T-helper 1 cell treated with Interleukin-12 subunit alpha and Interleukin-12 subunit beta and Interleukin-4 antibody, amounts not matched to agents 30 μg/mL and 1 μg/mL, for 36 hours (primary cell): Measurements from ENCODE around the gene AK5.

Source experiments
- H3K27ac Mint-ChIP-seq: one replicate; pipeline ENCODE4 v1.8.0; 2021; ENCODE audit warnings: mild to moderate bottlenecking, mixed read lengths
- H3K27me3 Mint-ChIP-seq: one replicate; pipeline ENCODE4 v1.8.0; 2021; ENCODE audit warnings: low read depth, mixed read lengths
- H3K36me3 Mint-ChIP-seq: one replicate; pipeline ENCODE4 v1.8.0; 2021; ENCODE audit warnings: low read depth, mixed read lengths
- H3K4me1 Mint-ChIP-seq: one replicate; pipeline ENCODE4 v1.8.0; 2021; ENCODE audit warnings: low read depth, mixed read lengths
- H3K4me3 Mint-ChIP-seq: one replicate; pipeline ENCODE4 v1.8.0; 2021; ENCODE audit warnings: mild to moderate bottlenecking, moderate library complexity, mixed read lengths
- H3K9me3 Mint-ChIP-seq: one replicate; pipeline ENCODE4 v1.8.0; 2021; ENCODE audit warnings: mixed read lengths

AK5 gene

DNA sequence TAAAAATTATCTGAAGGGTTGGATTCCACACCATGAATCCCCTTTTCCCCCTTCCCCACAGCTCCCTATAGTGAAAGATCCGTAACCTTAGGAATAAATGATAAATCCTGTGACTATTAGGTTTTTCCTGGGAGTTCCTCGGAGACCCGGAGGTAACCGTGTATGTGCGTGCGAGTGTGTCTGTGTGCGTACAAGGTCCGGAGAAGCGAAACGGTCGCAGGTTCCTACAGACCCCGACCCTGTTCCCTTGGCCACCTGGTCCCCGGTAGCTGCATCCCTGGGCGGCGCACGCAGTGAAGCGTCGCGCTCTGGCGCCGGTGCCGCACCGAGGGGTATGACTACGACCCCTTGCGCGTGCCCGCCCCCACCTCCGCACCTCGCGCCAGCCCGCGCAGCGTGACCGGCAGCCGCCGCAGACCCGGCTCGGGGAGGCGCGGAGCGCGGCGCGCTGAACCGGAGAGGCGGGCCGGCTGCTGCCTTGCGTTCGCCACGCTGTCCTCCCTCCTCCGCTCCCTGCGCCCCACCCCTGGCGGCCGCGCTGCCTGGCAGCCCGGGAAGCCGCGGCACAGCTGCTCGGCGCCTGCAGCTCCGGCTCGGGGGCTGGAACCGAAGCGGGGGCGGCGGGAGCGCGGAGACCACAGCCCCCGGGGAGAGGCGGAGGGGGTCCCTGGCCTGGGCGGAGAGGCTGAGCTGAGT, at the start of gene AK5:
AK5 (plus strand) TSS at position 529 of the 696 bp plus-strand sequence. CDS start 295 bp downstream, outside the sequence.
- H3K36me3 Mint-ChIP-seq, result no peaks in the 10 kb centered on the region
- peaks cover 18% of the 10 kb centered on the region for H3K4me1 Mint-ChIP-seq
- peak within 1 kb of the TSS; percentile 51 for H3K4me3 Mint-ChIP-seq
- no peaks in the 10 kb centered on the region for H3K9me3 Mint-ChIP-seq
- H3K27ac Mint-ChIP-seq, result no peak within 1 kb of the TSS
- H3K27me3 Mint-ChIP-seq, result peaks cover 38% of the 10 kb centered on the region

- Mint-ChIP-seq H3K36me3 (no peaks in the 10 kb centered on the region), H3K4me1 (no peaks in the 10 kb centered on the region), H3K4me3 (no peak overlapping the region), H3K9me3 (peaks cover 7% of the 10 kb centered on the region), H3K27ac (no peak overlapping the region), H3K27me3 (no peaks in the 10 kb centered on the region)
Observed at GRCh38 chr1:77232829-77233228, 49.0 kb upstream of the AK5 start.

DNA sequence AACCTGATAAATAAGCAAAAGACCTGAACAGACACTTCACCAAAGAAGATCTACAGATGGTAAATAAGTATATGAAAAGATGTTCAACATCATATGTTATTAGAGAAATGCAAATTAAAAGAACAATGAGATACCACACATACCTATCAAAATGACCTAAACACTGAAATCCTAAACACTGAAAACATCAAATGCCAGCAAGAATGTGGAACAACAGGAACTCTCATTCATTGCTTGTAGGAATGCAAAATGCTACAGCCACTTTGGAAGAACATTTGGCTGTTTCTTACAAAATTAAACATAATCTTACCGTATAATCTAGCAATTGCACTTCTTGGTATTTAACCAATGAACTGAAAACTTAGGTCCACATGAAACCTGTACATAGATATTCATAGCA, 47.7 kb upstream of the AK5 start:
- H3K36me3 Mint-ChIP-seq, result no peaks in the 10 kb centered on the region
- no peak overlapping the region for H3K4me3 Mint-ChIP-seq
- H3K9me3 Mint-ChIP-seq, result peaks cover 7% of the 10 kb centered on the region
- no peaks in the 10 kb centered on the region for H3K4me1 Mint-ChIP-seq
- no peak overlapping the region for H3K27ac Mint-ChIP-seq
- H3K27me3 Mint-ChIP-seq, result no peaks in the 10 kb centered on the region

DNA sequence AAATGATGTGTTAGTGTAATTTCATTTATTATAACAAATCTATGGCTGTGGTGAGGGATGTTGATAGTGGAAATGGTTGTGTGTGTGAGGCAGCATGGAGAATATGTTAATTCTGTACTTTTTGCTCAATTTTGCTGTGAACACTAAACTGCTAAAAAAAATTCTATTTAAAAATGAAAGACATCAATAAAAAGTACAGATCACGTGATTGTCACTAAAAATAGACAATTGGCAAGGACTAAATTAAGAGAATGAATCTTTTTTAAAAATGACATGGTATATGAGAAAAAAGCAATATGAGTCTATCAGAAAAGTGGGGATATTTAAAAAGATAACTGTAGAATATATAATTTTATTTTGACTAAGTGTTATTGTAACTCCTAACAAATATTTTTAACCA, 46.9 kb upstream of the AK5 start:
- Mint-ChIP-seq H3K27me3 (no peaks in the 10 kb centered on the region), H3K36me3 (no peaks in the 10 kb centered on the region), H3K9me3 (peaks cover 7% of the 10 kb centered on the region), H3K4me1 (no peaks in the 10 kb centered on the region), H3K27ac (no peak overlapping the region), H3K4me3 (no peak overlapping the region)

- Mint-ChIP-seq H3K9me3 (peaks cover 8% of the 10 kb centered on the region), H3K27ac (no peak overlapping the region), H3K27me3 (no peaks in the 10 kb centered on the region), H3K4me1 (no peaks in the 10 kb centered on the region), H3K4me3 (no peak overlapping the region), H3K36me3 (no peaks in the 10 kb centered on the region)
Observed at GRCh38 chr1:77238462-77238861, 43.4 kb upstream of the AK5 start.

DNA sequence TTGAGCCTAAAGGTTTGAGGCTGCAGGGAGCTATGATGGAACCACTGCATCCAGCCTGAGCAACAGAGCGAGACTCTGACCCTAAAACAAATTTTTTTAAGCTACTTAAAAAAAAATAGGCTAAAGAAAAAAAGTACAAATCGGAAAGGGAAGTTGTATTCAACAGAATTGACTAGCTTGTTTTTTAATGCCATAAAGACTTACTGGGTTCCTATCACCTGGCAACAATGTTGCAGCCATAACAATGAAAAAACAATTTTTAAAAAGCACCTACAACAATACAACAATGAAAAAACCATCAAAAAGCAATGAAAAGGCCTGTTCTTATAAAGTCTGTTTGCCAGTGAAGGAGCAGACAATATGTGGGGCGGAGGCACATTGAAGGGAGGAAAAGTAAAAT, 42.5 kb upstream of the AK5 start:
- Mint-ChIP-seq H3K27me3 (no peaks in the 10 kb centered on the region), H3K27ac (no peak overlapping the region), H3K4me3 (no peak overlapping the region), H3K9me3 (peaks cover 8% of the 10 kb centered on the region), H3K4me1 (no peaks in the 10 kb centered on the region), H3K36me3 (no peaks in the 10 kb centered on the region)

DNA sequence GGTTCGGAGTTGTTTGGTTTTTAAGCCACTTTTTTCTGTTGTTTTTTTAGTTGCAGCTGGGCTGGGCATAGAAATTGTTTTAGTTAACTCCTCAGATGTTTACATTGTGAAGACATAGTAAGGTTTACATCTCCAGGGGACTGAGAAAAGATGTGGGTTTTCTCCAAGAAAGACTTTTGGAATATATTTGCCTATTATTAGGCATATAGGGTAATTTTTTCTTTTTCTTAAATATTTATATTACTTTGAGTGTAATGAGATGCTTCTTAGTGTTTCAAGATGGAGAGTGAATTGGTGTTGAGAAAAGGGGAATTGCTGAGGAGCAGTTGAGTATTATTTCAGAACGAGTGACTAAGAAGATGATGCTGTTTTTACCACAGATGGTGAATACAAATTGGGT, 36.0 kb upstream of the AK5 start:
- H3K9me3 Mint-ChIP-seq, result peaks cover 32% of the 10 kb centered on the region
- peaks cover 2% of the 10 kb centered on the region for H3K36me3 Mint-ChIP-seq
- H3K27ac Mint-ChIP-seq, result no peak overlapping the region
- H3K4me3 Mint-ChIP-seq, result no peak overlapping the region
- no peaks in the 10 kb centered on the region for H3K4me1 Mint-ChIP-seq
- no peaks in the 10 kb centered on the region for H3K27me3 Mint-ChIP-seq

DNA sequence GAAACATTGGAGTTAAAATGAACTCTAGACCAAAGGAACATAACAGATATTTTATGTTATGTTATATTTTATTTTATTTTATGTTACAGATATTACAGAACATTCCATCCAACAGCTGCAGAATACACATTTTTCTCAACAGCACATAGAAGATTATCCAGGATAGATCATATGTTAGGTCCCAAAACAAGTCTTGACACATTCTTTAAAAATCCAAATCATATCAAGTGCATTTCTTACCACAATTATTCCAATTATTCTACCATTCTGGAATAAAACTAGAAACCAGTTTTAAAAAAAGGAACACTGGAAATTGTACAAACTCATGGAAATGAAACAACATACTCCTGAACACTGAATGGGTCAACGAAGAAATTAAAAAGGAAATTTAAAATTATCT, 31.7 kb upstream of the AK5 start:
- Mint-ChIP-seq H3K27ac (no peak overlapping the region), H3K4me3 (no peak overlapping the region), H3K36me3 (peaks cover 2% of the 10 kb centered on the region), H3K9me3 (peaks cover 42% of the 10 kb centered on the region), H3K4me1 (no peaks in the 10 kb centered on the region), H3K27me3 (no peaks in the 10 kb centered on the region)

DNA sequence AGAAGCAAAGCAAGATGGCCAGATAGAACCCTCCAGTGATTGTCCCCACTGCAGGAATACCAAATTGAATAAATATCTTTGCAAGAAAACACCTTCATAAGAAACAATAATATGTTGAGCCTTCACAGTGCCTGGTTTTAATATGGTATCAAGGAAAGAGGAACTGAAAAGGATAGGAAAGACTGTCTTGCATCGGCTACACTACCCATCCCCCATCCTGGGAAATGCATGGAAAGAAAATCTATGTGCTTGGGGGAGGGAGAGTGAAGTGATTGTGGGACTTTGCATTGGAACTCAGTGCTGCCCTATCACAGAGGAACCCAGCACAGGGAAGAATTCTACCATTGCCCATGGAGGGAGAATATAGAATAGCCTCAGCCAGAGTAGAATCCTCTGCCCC, 28.6 kb upstream of the AK5 start:
- Mint-ChIP-seq H3K4me1 (no peaks in the 10 kb centered on the region), H3K4me3 (no peak overlapping the region), H3K36me3 (peaks cover 2% of the 10 kb centered on the region), H3K27me3 (no peaks in the 10 kb centered on the region), H3K27ac (no peak overlapping the region), H3K9me3 (peaks cover 38% of the 10 kb centered on the region)

DNA sequence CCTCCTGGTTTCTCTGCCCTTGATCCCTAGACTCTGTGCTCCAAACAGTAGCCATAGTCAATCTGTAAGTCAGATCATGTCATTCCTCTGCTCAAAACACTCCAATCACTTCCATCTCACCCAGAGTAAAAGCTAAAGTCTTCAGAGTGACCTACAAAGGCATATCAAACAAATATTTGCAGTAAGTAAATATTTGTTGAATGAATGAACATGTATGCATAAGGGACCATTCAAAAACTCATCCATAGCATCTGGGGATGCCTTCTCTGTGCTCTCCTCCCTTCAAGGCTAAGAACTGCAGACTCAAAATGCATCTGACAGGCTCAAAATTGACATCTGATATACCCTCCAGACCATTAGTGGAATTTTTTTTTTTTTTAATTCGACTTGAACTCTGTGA, 18.1 kb upstream of the AK5 start:
- Mint-ChIP-seq H3K4me3 (no peak overlapping the region), H3K4me1 (no peaks in the 10 kb centered on the region), H3K27me3 (no peaks in the 10 kb centered on the region), H3K9me3 (no peaks in the 10 kb centered on the region), H3K36me3 (no peaks in the 10 kb centered on the region), H3K27ac (no peak overlapping the region)

- no peak overlapping the region for H3K27ac Mint-ChIP-seq
- H3K9me3 Mint-ChIP-seq, result no peaks in the 10 kb centered on the region
- H3K4me3 Mint-ChIP-seq, result no peak overlapping the region
- no peaks in the 10 kb centered on the region for H3K36me3 Mint-ChIP-seq
- no peaks in the 10 kb centered on the region for H3K4me1 Mint-ChIP-seq
- no peaks in the 10 kb centered on the region for H3K27me3 Mint-ChIP-seq
Observed at GRCh38 chr1:77265180-77265579, 16.6 kb upstream of the AK5 start.

GRCh38 chr1:77267035-77267434, 14.8 kb upstream of the AK5 start:
- H3K4me1 Mint-ChIP-seq, result no peaks in the 10 kb centered on the region
- H3K27ac Mint-ChIP-seq, result no peak overlapping the region
- H3K36me3 Mint-ChIP-seq, result no peaks in the 10 kb centered on the region
- no peak overlapping the region for H3K4me3 Mint-ChIP-seq
- no peaks in the 10 kb centered on the region for H3K9me3 Mint-ChIP-seq
- H3K27me3 Mint-ChIP-seq, result no peaks in the 10 kb centered on the region

- Mint-ChIP-seq H3K4me1 (no peaks in the 10 kb centered on the region), H3K27me3 (no peaks in the 10 kb centered on the region), H3K4me3 (no peak overlapping the region), H3K27ac (no peak overlapping the region), H3K9me3 (no peaks in the 10 kb centered on the region), H3K36me3 (no peaks in the 10 kb centered on the region)
Observed at GRCh38 chr1:77271852-77272580, 9.8 kb upstream of the AK5 start.

- Mint-ChIP-seq H3K27ac (no peak overlapping the region), H3K4me1 (no peaks in the 10 kb centered on the region), H3K27me3 (no peaks in the 10 kb centered on the region), H3K36me3 (no peaks in the 10 kb centered on the region), H3K4me3 (no peak overlapping the region), H3K9me3 (no peaks in the 10 kb centered on the region)
Observed at GRCh38 chr1:77273891-77274290, 7.9 kb upstream of the AK5 start.

DNA sequence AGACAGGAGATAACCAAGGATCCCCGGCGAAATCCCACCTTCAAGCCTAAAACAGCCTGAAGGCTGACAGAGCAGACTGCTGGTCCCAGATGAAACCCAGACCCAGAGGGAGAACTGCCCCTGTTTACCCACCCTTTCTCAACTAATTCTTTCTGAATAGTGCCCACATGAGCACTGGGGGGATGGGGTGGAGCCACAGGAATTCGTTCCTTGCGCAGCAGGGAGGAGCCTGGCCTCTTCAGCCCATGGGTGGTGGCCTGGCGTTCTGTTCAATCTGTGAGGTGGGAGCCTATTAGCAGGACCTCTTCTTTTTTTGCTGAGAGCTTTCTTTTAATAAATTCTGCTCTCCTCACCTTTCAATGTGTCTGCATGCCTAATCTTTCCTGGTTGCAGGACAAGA, 6.6 kb upstream of the AK5 start:
- no peaks in the 10 kb centered on the region for H3K36me3 Mint-ChIP-seq
- H3K4me1 Mint-ChIP-seq, result peaks cover 4% of the 10 kb centered on the region
- no peaks in the 10 kb centered on the region for H3K9me3 Mint-ChIP-seq
- peaks cover 7% of the 10 kb centered on the region for H3K27me3 Mint-ChIP-seq
- H3K4me3 Mint-ChIP-seq, result no peak overlapping the region
- no peak overlapping the region for H3K27ac Mint-ChIP-seq
